ENCODE data around the gene PTCH1.

The PTCH1 gene

GRCh38 chr9:95511616-95511931 is 5.2 kb downstream of the PTCH1 start:
- TF ChIP-seq CTCF (IDR thresholded peaks at IDR 0.05; ENCODE audit: insufficient read depth, low read length) (no peak), GABPA (IDR thresholded peaks at IDR 0.05; ENCODE audit: low read depth) (no peak), REST (IDR thresholded peaks at IDR 0.05; ENCODE audit: insufficient replicate concordance, low read depth) (no peak), SPI1 (IDR thresholded peaks at IDR 0.05; ENCODE audit: borderline replicate concordance, low read depth) (no peak), POLR2AphosphoS5 (IDR thresholded peaks at IDR 0.05; ENCODE audit: low read depth) (no peak)
- Histone ChIP-seq H3K27ac (replicated peaks) (no peak overlapping the region), H3K4me3 (replicated peaks; ENCODE audit: insufficient read depth, low read length) (no peak overlapping the region), H3K27me3 (ENCODE audit: insufficient read depth, poor library complexity, severe bottlenecking) (peaks cover 59% of the 10 kb centered on the region)
- DNase-seq (ENCODE audit: low read depth in 1 of 2, low spot score in 1 of 2) = no peak

GRCh38 chr9:95510709-95511615 is 5.8 kb downstream of the PTCH1 start:
- H3K4me3 ChIP-seq (replicated peaks; ENCODE audit: insufficient read depth, low read length) = peak overlapping the region; percentile 53
- peak; percentile 48 to 60 for DNase-seq (ENCODE audit: low read depth in 1 of 2, low spot score in 1 of 2)
- H3K27ac ChIP-seq (replicated peaks) = no peak overlapping the region
- H3K27me3 ChIP-seq (ENCODE audit: insufficient read depth, poor library complexity, severe bottlenecking) = peaks cover 60% of the 10 kb centered on the region
- TF ChIP-seq REST (IDR thresholded peaks at IDR 0.05; ENCODE audit: insufficient replicate concordance, low read depth) (no peak), CTCF (IDR thresholded peaks at IDR 0.05; ENCODE audit: insufficient read depth, low read length) (no peak), POLR2AphosphoS5 (IDR thresholded peaks at IDR 0.05; ENCODE audit: low read depth) (no peak), GABPA (IDR thresholded peaks at IDR 0.05; ENCODE audit: low read depth) (no peak), SPI1 (IDR thresholded peaks at IDR 0.05; ENCODE audit: borderline replicate concordance, low read depth) (no peak)

GRCh38 chr9:95509851-95510708 is 6.7 kb downstream of the PTCH1 start:
- TF ChIP-seq CTCF (IDR thresholded peaks at IDR 0.05; ENCODE audit: insufficient read depth, low read length) (no peak), SPI1 (IDR thresholded peaks at IDR 0.05; ENCODE audit: borderline replicate concordance, low read depth) (no peak), REST (IDR thresholded peaks at IDR 0.05; ENCODE audit: insufficient replicate concordance, low read depth) (no peak), GABPA (IDR thresholded peaks at IDR 0.05; ENCODE audit: low read depth) (no peak), POLR2AphosphoS5 (IDR thresholded peaks at IDR 0.05; ENCODE audit: low read depth) (no peak)
- H3K4me3 ChIP-seq (replicated peaks; ENCODE audit: insufficient read depth, low read length) = peak overlapping the region; percentile 53
- no peak overlapping the region for H3K27ac ChIP-seq (replicated peaks)
- DNase-seq (ENCODE audit: low read depth in 1 of 2, low spot score in 1 of 2) = no peak
- H3K27me3 ChIP-seq (ENCODE audit: insufficient read depth, poor library complexity, severe bottlenecking) = peaks cover 58% of the 10 kb centered on the region
